Tibial nerve (tissue), 4 donors: ENCODE results near the gene HSPB7. TPM values are rescaled to one million over a fixed set of nuclear protein-coding genes. Genes with fewer than 3 reads are reported as not detected.
"Not testable (repeated sequence)": the region's sequence is repeated elsewhere in the genome, so short reads cannot be mapped to it uniquely, and the experiment has no call there.

Experiments used
- DNase-seq, 2 donors: peaks; one replicate each; pipeline ENCODE4 v3.0.0-alpha.2; 2019; ENCODE audit warnings: low spot score in 2 of 2
- H3K27ac ChIP-seq, 4 donors: fragments of 200-600 bp; sonication (generic) in 3 of 4; one replicate each; pipeline ENCODE4 v1.5.1; 2017 to 2019; ENCODE audit warnings: mild to moderate bottlenecking in 1 of 4
- H3K27me3 ChIP-seq, 2 donors: fragments of 200-600 bp; sonication (generic) in 1 of 2; one replicate each; pipeline versions ENCODE4 v1.5.1 to v1.6.0; 2017 to 2019
- H3K36me3 ChIP-seq, 3 donors: fragments of 200-600 bp; sonication (generic); one replicate each; pipeline ENCODE4 v1.5.1; 2018 to 2019
- H3K4me1 ChIP-seq, 4 donors: fragments of 200-600 bp; sonication (generic) in 3 of 4; one replicate each; pipeline ENCODE4 v1.5.1; 2017 to 2019
- H3K4me3 ChIP-seq, 4 donors: fragments of 200-600 bp; sonication (generic) in 3 of 4; one replicate each; pipeline ENCODE4 v1.5.1; 2017 to 2019; ENCODE audit warnings: mild to moderate bottlenecking in 1 of 4, moderate library complexity in 1 of 4
- H3K9me3 ChIP-seq, 4 donors: fragments of 200-600 bp; sonication (generic) in 3 of 4; one replicate each; pipeline ENCODE4 v1.5.1; 2017 to 2019
- EP300 ChIP-seq, 2 donors: sonication (generic); formaldehyde crosslinking; IDR thresholded peaks; one replicate each; pipeline ENCODE4 v1.6.1; 2017; ENCODE audit warnings: antibody characterized with exemption in 2 of 2, mild to moderate bottlenecking in 1 of 2
- POLR2A ChIP-seq, 2 donors: fragments of 450-650 bp; IDR thresholded peaks; one replicate each; pipeline ENCODE4 v1.6.1; 2017; ENCODE audit warnings: antibody characterized with exemption in 2 of 2, mild to moderate bottlenecking in 2 of 2, moderate library complexity in 2 of 2
- WGBS, 2 donors: methylation state at CpG; one replicate each; pipeline ENCODE4 v1.1.5; 2018; 5-methylcytosine and 5-hydroxymethylcytosine counted together
- total RNA-seq, 4 donors: library from RNA; depleted of rRNA; stranded (reverse); fragments of >200 nt; gene quantifications; one replicate each; pipeline ENCODE4 v1.1.0, GENCODE V29; 2016
- TF ChIP-seq, protein P1 (sequence below), 5 experiments: fragments of 200-600 bp in 3 of 5; fragments of 450-650 bp in 2 of 5; sonication (generic) in 3 of 5; IDR thresholded peaks; one replicate each; pipeline ENCODE4 v1.5.1; 2016 to 2019; ENCODE audit warnings: antibody characterized with exemption in 5 of 5, mild to moderate bottlenecking in 3 of 5, moderate library complexity in 2 of 5

The HSPB7 gene
- total RNA-seq, 4 donors from 2014 or later: 10.4 to 42.6 (median 27.6) TPM

GRCh38 chr1:16056521-16056912 is 38.7 kb upstream of the HSPB7 start:
- 71 to 72% methylated on average over 3 to 4 of the region's 4 CpGs for WGBS, 2 donors
- H3K27me3 ChIP-seq, DNase-seq, H3K36me3 ChIP-seq, H3K4me1 ChIP-seq, H3K27ac ChIP-seq, H3K4me3 ChIP-seq, H3K9me3 ChIP-seq: not testable (repeated sequence)

- H3K36me3 ChIP-seq: no peaks in the 10 kb centered on the region
- no peak for TF ChIP-seq EP300 (IDR thresholded peaks at IDR 0.05)
- TF ChIP-seq, protein P1, sequence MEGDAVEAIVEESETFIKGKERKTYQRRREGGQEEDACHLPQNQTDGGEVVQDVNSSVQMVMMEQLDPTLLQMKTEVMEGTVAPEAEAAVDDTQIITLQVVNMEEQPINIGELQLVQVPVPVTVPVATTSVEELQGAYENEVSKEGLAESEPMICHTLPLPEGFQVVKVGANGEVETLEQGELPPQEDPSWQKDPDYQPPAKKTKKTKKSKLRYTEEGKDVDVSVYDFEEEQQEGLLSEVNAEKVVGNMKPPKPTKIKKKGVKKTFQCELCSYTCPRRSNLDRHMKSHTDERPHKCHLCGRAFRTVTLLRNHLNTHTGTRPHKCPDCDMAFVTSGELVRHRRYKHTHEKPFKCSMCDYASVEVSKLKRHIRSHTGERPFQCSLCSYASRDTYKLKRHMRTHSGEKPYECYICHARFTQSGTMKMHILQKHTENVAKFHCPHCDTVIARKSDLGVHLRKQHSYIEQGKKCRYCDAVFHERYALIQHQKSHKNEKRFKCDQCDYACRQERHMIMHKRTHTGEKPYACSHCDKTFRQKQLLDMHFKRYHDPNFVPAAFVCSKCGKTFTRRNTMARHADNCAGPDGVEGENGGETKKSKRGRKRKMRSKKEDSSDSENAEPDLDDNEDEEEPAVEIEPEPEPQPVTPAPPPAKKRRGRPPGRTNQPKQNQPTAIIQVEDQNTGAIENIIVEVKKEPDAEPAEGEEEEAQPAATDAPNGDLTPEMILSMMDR (IDR thresholded peaks at IDR 0.05): peak; percentile 89 to 96 (median 93)
- peak; percentile 72 to 93 for DNase-seq
- no peak overlapping the region for H3K27ac ChIP-seq
- no peaks in the 10 kb centered on the region for H3K27me3 ChIP-seq
- H3K4me3 ChIP-seq: no peak overlapping the region
- H3K9me3 ChIP-seq: no peaks in the 10 kb centered on the region
- 29 to 44% methylated on average over 16 to 18 of the region's 18 CpGs for WGBS, 2 donors
- peaks cover 0 to 4% (median 0%) of the 10 kb centered on the region in 4 donors for H3K4me1 ChIP-seq
Observed at GRCh38 chr1:16055613-16056520, 38.0 kb upstream of the HSPB7 start.

DNA sequence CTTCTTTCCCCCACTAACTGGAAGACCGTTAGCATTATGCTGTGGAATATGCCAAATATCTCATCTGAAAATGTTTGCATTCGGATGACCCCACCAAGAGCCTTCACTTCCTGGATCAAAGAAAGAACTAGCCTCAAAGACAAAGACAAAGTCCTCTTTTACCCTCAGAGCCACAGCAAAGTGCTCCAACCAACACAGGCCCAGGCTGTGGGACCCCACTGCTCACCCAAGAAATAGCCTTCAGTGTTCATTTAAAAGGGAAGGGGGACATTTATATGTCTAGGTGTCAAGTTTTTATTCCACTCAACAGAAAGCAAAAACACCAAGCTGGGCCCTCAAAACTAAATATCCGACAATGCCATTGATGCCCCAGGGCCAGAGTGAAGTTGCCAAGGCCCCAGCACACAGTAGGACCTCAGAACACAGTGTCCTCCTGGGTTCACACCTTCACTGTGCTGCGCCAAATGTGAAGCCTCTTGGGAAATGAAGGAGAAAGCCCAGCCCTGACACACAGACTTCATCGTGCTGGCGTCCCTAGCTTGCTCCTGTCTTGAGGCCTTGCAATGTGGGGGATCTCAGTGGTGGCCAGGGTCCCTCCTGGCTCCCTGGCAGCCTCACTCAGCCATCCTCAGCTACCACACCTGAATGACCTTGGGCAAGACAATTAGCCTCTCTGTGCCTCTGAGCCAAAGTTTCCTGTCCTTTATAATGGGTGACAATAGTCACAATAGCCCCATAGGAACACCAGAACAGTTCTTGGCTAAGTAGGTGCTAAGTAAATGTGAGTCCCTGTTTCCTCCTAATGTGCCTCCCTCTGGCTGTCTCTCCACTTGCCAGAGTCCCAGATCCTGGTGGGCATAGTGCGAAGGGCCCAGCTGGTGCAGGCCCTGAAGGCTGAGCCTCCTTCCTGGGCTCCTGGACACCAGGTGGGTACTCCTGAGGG is 37.0 kb upstream of the HSPB7 start:
- TF ChIP-seq POLR2A (IDR thresholded peaks at IDR 0.05): no peak
- no peak for TF ChIP-seq EP300 (IDR thresholded peaks at IDR 0.05)
- TF ChIP-seq, protein P1 (IDR thresholded peaks at IDR 0.05): no peak
- Histone ChIP-seq H3K27ac (no peak overlapping the region), H3K4me1 (peaks cover 0 to 4% (median 0%) of the 10 kb centered on the region in 4 donors), H3K36me3 (no peaks in the 10 kb centered on the region), H3K27me3 (no peaks in the 10 kb centered on the region), H3K9me3 (no peaks in the 10 kb centered on the region), H3K4me3 (no peak overlapping the region)
- WGBS, 2 donors: 72 to 82% methylated on average over 7 of the region's 7 CpGs
- DNase-seq: no peak

DNA sequence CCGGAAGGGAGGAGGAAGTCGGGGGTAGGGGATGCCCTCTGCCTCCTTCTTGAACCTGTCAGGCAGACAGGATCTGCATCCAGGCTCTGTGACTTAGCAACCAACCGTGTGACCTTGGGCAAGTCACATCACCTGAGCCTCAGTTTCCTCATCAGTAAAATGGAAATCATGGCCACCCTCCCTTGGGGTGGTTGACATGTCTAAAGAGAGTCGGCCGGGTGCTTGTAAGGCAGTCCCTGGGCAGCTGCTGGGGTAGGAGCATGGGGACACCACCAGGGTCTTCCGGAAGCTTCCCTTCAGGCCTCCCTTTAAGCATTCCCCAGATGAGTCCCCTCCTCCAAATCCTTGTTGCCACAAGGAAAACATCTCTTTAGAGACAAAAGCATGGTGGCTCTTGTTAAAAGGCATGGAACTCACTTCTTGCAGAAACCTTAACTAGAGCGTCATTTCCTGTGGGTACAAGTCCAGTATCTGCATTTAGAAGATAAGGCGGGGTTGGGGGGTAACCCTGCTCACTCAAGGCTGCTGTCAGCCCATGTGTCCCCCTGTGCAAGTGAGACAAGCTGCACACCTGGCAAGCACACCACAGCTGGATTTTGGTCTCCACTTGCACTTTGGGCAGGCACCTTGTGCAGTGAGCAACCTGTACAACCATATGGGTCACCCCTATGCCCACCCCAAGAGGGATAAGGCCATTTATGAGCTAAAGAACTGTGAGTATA is 36.1 kb upstream of the HSPB7 start:
- WGBS, 2 donors: 66 to 87% methylated on average over 5 to 6 of the region's 8 CpGs
- DNase-seq: no peak
- H3K27me3 ChIP-seq: no peaks in the 10 kb centered on the region
- no peak for TF ChIP-seq POLR2A (IDR thresholded peaks at IDR 0.05)
- TF ChIP-seq, protein P1 (IDR thresholded peaks at IDR 0.05): no peak
- no peak for TF ChIP-seq EP300 (IDR thresholded peaks at IDR 0.05)
- no peak overlapping the region for H3K4me3 ChIP-seq
- H3K36me3 ChIP-seq: no peaks in the 10 kb centered on the region
- peaks cover 0 to 7% (median under 1%) of the 10 kb centered on the region in 4 donors for H3K4me1 ChIP-seq
- H3K27ac ChIP-seq: no peak overlapping the region
- H3K9me3 ChIP-seq: no peaks in the 10 kb centered on the region

- peaks cover 0 to 17% (median 5%) of the 10 kb centered on the region in 4 donors for H3K4me1 ChIP-seq
- DNase-seq, H3K27me3 ChIP-seq, H3K9me3 ChIP-seq, H3K36me3 ChIP-seq, H3K27ac ChIP-seq, H3K4me3 ChIP-seq: not testable (repeated sequence)
- 82 to 88% methylated on average over 9 to 12 of the region's 12 CpGs for WGBS, 2 donors
Observed at GRCh38 chr1:16051949-16052348, 34.1 kb upstream of the HSPB7 start.
